ENCODE data around the gene VASP.

DNA sequence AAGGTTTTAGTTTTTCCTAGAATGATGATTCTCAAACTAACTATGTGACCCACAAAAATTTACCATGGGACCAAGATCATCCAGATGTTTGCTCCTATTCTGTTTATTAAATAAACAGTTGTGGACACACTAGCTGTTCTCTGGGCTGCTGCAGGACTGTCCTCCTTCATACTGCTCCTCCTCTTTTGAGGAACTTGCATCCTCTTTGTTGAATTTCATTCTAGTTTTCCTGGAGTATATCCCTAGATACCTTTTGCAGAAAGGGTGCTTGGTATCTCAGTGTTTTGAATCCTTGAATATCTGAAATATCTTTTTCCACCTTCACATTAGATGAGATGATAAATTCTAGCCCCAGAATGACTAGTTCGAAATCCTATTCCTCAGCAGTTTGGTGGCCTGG is 24.1 kb downstream of the VASP start:
- TF ChIP-seq POLR2A (IDR thresholded peaks at IDR 0.05) (no peak), POLR2AphosphoS5 (IDR thresholded peaks at IDR 0.05) (no peak)
- TF ChIP-seq, protein P1, sequence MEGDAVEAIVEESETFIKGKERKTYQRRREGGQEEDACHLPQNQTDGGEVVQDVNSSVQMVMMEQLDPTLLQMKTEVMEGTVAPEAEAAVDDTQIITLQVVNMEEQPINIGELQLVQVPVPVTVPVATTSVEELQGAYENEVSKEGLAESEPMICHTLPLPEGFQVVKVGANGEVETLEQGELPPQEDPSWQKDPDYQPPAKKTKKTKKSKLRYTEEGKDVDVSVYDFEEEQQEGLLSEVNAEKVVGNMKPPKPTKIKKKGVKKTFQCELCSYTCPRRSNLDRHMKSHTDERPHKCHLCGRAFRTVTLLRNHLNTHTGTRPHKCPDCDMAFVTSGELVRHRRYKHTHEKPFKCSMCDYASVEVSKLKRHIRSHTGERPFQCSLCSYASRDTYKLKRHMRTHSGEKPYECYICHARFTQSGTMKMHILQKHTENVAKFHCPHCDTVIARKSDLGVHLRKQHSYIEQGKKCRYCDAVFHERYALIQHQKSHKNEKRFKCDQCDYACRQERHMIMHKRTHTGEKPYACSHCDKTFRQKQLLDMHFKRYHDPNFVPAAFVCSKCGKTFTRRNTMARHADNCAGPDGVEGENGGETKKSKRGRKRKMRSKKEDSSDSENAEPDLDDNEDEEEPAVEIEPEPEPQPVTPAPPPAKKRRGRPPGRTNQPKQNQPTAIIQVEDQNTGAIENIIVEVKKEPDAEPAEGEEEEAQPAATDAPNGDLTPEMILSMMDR (IDR thresholded peaks at IDR 0.05 in 8 of 11, conservative IDR thresholded peaks at IDR 0.05 in 3 of 11) = no peak

Data from spleen (tissue), 7 donors.